SU-DHL-6 (cell line): ENCODE data around the gene ASPDH.

Source experiments
- H2AFZ ChIP-seq: fragments of 200-600 bp; sonication (generic); 2 replicates; pipeline ENCODE4 v1.6.1; 2014; ENCODE audit warnings: low read depth, mild to moderate bottlenecking, moderate library complexity, mixed read lengths, antibody characterized with exemption, low read length; ENCODE audit not compliant: severe bottlenecking
- H3F3A ChIP-seq: fragments of 200-600 bp; shearing (Covaris generic); 2 replicates; pipeline ENCODE4 v1.6.0; 2016; ENCODE audit warnings: antibody characterized with exemption, mild to moderate bottlenecking; ENCODE audit not compliant: insufficient read depth
- H3K27ac ChIP-seq: fragments of 200-600 bp; sonication (generic); 2 replicates; pipeline ENCODE4 v1.5.1; 2016; ENCODE audit warnings: low read depth, mild to moderate bottlenecking, low read length, moderate library complexity, mixed read lengths
- H3K27me3 ChIP-seq: fragments of 200-600 bp; sonication (generic), shearing (Covaris generic); 2 replicates; pipeline ENCODE4 v1.6.0; 2014; ENCODE audit warnings: mild to moderate bottlenecking, low read length
- H3K36me3 ChIP-seq: fragments of 200-600 bp; sonication (generic); 2 replicates; pipeline ENCODE4 v1.6.1; 2014; ENCODE audit warnings: mild to moderate bottlenecking, low read length, mixed read lengths
- H3K4me2 ChIP-seq: fragments of 300-600, 200-600 bp; shearing (Covaris generic), sonication (generic); 2 replicates; pipeline ENCODE4 v1.6.0; 2014; ENCODE audit warnings: low read length, low read depth, mild to moderate bottlenecking; ENCODE audit not compliant: poor library complexity, severe bottlenecking
- H3K4me3 ChIP-seq: fragments of 200-600 bp; sonication (generic); 2 replicates; pipeline ENCODE4 v1.5.1; 2014; ENCODE audit warnings: antibody characterized with exemption, low read length, mild to moderate bottlenecking, mixed read lengths; ENCODE audit not compliant: insufficient read depth, poor library complexity, severe bottlenecking
- H3K79me2 ChIP-seq: fragments of 200-600 bp; sonication (generic); 2 replicates; pipeline ENCODE4 v1.6.1; 2014; ENCODE audit warnings: mild to moderate bottlenecking, low read length, moderate library complexity; ENCODE audit not compliant: insufficient read depth
- H3K9ac ChIP-seq: fragments of 200-600 bp; sonication (generic); 2 replicates; pipeline ENCODE4 v1.7.0; 2014; ENCODE audit warnings: mild to moderate bottlenecking, low read length
- H3K9me2 ChIP-seq: fragments of 200-600 bp; sonication (generic); replicated peaks from 2 replicates; pipeline ENCODE4 v1.6.1; 2014; ENCODE audit warnings: low read length; ENCODE audit not compliant: insufficient read depth
- H3K9me3 ChIP-seq: fragments of 200-600 bp; sonication (generic); 2 replicates; pipeline ENCODE4 v1.6.1; 2014; ENCODE audit warnings: low read length, mixed read lengths; ENCODE audit not compliant: insufficient read depth
- H4K20me1 ChIP-seq: fragments of 200-600 bp; sonication (generic); 2 replicates; pipeline ENCODE4 v1.6.1; 2014; ENCODE audit warnings: low read depth, mild to moderate bottlenecking, antibody characterized with exemption, low read length, moderate library complexity, mixed read lengths
- EZH2phosphoT487 ChIP-seq: fragments of 200-600 bp; sonication (generic), shearing (Covaris generic); conservative IDR thresholded peaks from 2 replicates; pipeline ENCODE4 v1.6.1; 2018; ENCODE audit warnings: mild to moderate bottlenecking, antibody characterized with exemption, low read length, moderate library complexity, mixed read lengths
- TF ChIP-seq, protein P1 (sequence below): fragments of 200-600 bp; sonication (generic); IDR thresholded peaks from one replicate; pipeline ENCODE4 v1.5.1; 2017; ENCODE audit warnings: antibody characterized with exemption, mild to moderate bottlenecking, low read length, moderate library complexity; ENCODE audit not compliant: insufficient read depth, poor library complexity, severe bottlenecking

ASPDH gene

GRCh38 chr19:50467566-50467965 is 46.1 kb downstream of the ASPDH start:
- no peaks in the 10 kb centered on the region for H3K36me3 ChIP-seq
- no peak overlapping the region for H3K4me2 ChIP-seq
- no peaks in the 10 kb centered on the region for H3F3A ChIP-seq
- TF ChIP-seq EZH2phosphoT487, result no peak
- TF ChIP-seq, protein P1, sequence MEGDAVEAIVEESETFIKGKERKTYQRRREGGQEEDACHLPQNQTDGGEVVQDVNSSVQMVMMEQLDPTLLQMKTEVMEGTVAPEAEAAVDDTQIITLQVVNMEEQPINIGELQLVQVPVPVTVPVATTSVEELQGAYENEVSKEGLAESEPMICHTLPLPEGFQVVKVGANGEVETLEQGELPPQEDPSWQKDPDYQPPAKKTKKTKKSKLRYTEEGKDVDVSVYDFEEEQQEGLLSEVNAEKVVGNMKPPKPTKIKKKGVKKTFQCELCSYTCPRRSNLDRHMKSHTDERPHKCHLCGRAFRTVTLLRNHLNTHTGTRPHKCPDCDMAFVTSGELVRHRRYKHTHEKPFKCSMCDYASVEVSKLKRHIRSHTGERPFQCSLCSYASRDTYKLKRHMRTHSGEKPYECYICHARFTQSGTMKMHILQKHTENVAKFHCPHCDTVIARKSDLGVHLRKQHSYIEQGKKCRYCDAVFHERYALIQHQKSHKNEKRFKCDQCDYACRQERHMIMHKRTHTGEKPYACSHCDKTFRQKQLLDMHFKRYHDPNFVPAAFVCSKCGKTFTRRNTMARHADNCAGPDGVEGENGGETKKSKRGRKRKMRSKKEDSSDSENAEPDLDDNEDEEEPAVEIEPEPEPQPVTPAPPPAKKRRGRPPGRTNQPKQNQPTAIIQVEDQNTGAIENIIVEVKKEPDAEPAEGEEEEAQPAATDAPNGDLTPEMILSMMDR, result no peak
- H3K9me3 ChIP-seq, result no peaks in the 10 kb centered on the region
- H4K20me1 ChIP-seq, result no peaks in the 10 kb centered on the region
- no peaks in the 10 kb centered on the region for H3K79me2 ChIP-seq
- no peaks in the 10 kb centered on the region for H3K27me3 ChIP-seq
- no peak overlapping the region for H3K9ac ChIP-seq
- H2AFZ ChIP-seq, result no peak overlapping the region
- H3K27ac ChIP-seq, result no peak overlapping the region
- H3K9me2 ChIP-seq, result no peaks in the 10 kb centered on the region
- no peak overlapping the region for H3K4me3 ChIP-seq

DNA sequence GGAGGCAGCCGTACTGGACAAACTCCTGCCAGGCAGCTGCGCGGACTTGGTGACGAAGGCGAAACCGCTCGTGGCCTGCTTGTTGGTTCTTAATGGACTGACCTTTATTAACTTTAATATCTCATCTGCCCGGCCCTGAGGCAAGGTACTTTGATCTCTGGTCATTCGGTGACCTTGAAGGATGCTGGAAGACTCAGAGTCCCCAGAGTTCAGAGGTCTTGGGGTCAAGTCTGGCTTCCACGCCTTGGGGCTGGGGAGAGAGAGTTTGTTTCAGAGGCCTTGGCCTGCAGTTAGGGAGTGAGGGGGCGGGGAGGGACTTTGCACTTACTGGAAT is 47.0 kb downstream of the ASPDH start:
- Histone ChIP-seq H3K4me3 (no peak overlapping the region), H3K9ac (no peak overlapping the region), H3K27me3 (no peaks in the 10 kb centered on the region), H3F3A (no peaks in the 10 kb centered on the region), H4K20me1 (no peaks in the 10 kb centered on the region), H3K79me2 (no peaks in the 10 kb centered on the region), H3K27ac (no peak overlapping the region), H3K9me3 (no peaks in the 10 kb centered on the region), H3K9me2 (no peaks in the 10 kb centered on the region), H3K4me2 (no peak overlapping the region), H3K36me3 (no peaks in the 10 kb centered on the region), H2AFZ (no peak overlapping the region)
- no peak for TF ChIP-seq EZH2phosphoT487
- TF ChIP-seq, protein P1, result no peak

DNA sequence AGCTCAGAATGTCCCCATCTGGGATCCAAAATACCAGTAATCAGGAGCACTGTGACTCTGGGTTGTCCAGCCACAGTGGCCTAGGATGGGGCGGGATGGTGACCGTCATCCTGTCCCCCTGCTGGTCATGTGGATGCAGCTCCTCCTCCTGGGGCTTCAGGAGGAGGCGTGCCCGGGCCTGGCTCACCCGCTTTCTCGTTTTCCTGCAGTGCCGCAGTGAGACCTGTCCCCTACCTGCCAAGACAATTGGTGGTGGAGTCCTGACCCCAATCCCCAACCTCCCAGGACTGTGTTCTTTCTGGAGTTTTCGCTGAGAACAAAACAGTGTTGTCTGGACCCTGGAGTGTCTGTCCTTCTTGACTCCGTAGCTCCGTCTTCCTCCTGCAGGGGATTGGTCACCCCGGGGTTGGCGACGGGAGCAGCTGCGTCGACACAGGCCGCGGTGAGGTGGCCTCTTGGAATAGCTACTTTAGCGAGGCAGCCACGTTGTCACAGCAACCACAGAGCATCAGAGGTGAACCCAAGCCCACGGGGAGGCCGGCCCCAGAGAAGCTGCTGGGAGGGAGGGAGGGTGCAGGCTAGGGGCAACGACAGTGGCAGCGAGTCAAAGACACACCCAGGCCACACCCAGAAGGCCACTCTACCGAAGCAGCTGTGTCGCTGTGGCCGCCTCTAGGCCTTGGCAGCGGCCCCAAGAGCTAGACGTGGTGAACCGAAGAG is 47.6 kb downstream of the ASPDH start:
- H3K27ac ChIP-seq, result no peak overlapping the region
- H3F3A ChIP-seq, result no peaks in the 10 kb centered on the region
- no peaks in the 10 kb centered on the region for H3K9me2 ChIP-seq
- no peak overlapping the region for H3K4me3 ChIP-seq
- H2AFZ ChIP-seq, result no peak overlapping the region
- no peak overlapping the region for H3K4me2 ChIP-seq
- H3K9ac ChIP-seq, result no peak overlapping the region
- H3K9me3 ChIP-seq, result no peaks in the 10 kb centered on the region
- no peaks in the 10 kb centered on the region for H4K20me1 ChIP-seq
- H3K79me2 ChIP-seq, result no peaks in the 10 kb centered on the region
- H3K36me3 ChIP-seq, result no peaks in the 10 kb centered on the region
- TF ChIP-seq, protein P1, result no peak
- TF ChIP-seq EZH2phosphoT487, result no peak
- no peaks in the 10 kb centered on the region for H3K27me3 ChIP-seq
